Endothelial cell of umbilical vein (primary cell): ENCODE measurements around the gene PCSK9. TPM values are rescaled to one million over a fixed set of nuclear protein-coding genes. Genes with fewer than 3 reads are reported as not detected.

Experiments used
- BruUV-seq: library from RNA; stranded (reverse); fragments of 400-500 nt; replicated peaks from 2 replicates; lab custom pipeline; 2021; lab: Mats Ljungman, UMichigan
- CTCF ChIA-PET: fragments of 300-600, 350-600 bp; sonication (Branson Sonifier 250); formaldehyde crosslinking; loops from one replicate; lab custom pipeline; 2021; ENCODE audit warnings: antibody characterized with exemption, inconsistent platforms; lab: Charles Lee
- POLR2A ChIA-PET: fragments of 300-600, 350-600 bp; sonication (Branson Sonifier 250); formaldehyde crosslinking; loops from one replicate; lab custom pipeline; 2021; ENCODE audit warnings: antibody characterized with exemption, inconsistent platforms; lab: Charles Lee
- DNase-seq: peaks from one replicate; pipeline ENCODE4 v3.0.0-alpha.2; 2011; ENCODE audit warnings: low read depth, low spot score
- FAIRE-seq: peaks from 2 replicates; lab custom pipeline; 2011; peaks lifted over from hg19 to GRCh38; lab: Jason Lieb, UNC
- H2AFZ ChIP-seq: 2 replicates; pipeline ENCODE4 v1.6.0; 2012; ENCODE audit warnings: low read depth, low read length, control low read depth, inconsistent platforms
- H3K27ac ChIP-seq: 2 replicates; pipeline ENCODE4 v1.5.1; 2011; ENCODE audit warnings: low read depth, mild to moderate bottlenecking, control low read depth, low read length, moderate library complexity; ENCODE audit not compliant: insufficient read depth
- H3K27me3 ChIP-seq, 2 experiments: 2 replicates each; pipeline versions ENCODE4 v1.6.0 to v1.6.1; 2011; ENCODE audit warnings: low read length in 2 of 2, mixed read lengths in 1 of 2; ENCODE audit not compliant: control insufficient read depth in 2 of 2, insufficient read depth in 2 of 2
- H3K36me3 ChIP-seq, 2 experiments: 2 replicates in 1 of 2; 3 replicates in 1 of 2; pipeline ENCODE4 v1.5.1; 2011; ENCODE audit warnings: low read length in 2 of 2, mild to moderate bottlenecking in 1 of 2, moderate library complexity in 1 of 2; ENCODE audit not compliant: control insufficient read depth in 2 of 2, insufficient read depth in 2 of 2; ENCODE audit errors: extremely low read depth in 1 of 2
- H3K4me1 ChIP-seq: 3 replicates; pipeline ENCODE4 v1.5.1; 2011; ENCODE audit warnings: mild to moderate bottlenecking, low read length; ENCODE audit not compliant: control insufficient read depth, insufficient read depth; ENCODE audit errors: extremely low read depth
- H3K4me2 ChIP-seq: 2 replicates; pipeline ENCODE4 v1.6.1; 2011; ENCODE audit warnings: low read length, control low read depth, mixed read lengths; ENCODE audit not compliant: insufficient read depth
- H3K4me3 ChIP-seq, 3 experiments: fragments of 200-600 bp in 1 of 3; sonication (generic), shearing (Covaris generic) in 1 of 3; replicated peaks in 1 of 3; 2 replicates each; pipeline ENCODE4 v1.5.1; 2011 to 2016; ENCODE audit warnings: control low read depth in 3 of 3, low read length in 3 of 3, mild to moderate bottlenecking in 2 of 3, inconsistent platforms in 1 of 3, low read depth in 1 of 3, moderate library complexity in 1 of 3; ENCODE audit not compliant: insufficient read depth in 1 of 3
- H3K79me2 ChIP-seq: 2 replicates; pipeline ENCODE4 v1.6.0; 2012; ENCODE audit warnings: low read length, inconsistent platforms; ENCODE audit not compliant: control insufficient read depth, insufficient read depth
- H3K9ac ChIP-seq: replicated peaks from 2 replicates; pipeline ENCODE3; 2011; ENCODE audit warnings: low read length, control low read depth; ENCODE audit not compliant: insufficient read depth; ENCODE audit errors: extremely low read depth
- H3K9me1 ChIP-seq: replicated peaks from 3 replicates; pipeline ENCODE4 v1.6.0; 2011; ENCODE audit warnings: mild to moderate bottlenecking, low read length; ENCODE audit not compliant: control insufficient read depth, insufficient read depth; ENCODE audit errors: extremely low read depth
- H3K9me3 ChIP-seq: replicated peaks from 2 replicates; pipeline ENCODE4 v1.5.1; 2012; ENCODE audit warnings: low read length, inconsistent platforms; ENCODE audit not compliant: control insufficient read depth, insufficient read depth
- H4K20me1 ChIP-seq: replicated peaks from 2 replicates; pipeline ENCODE3; 2011; ENCODE audit warnings: mild to moderate bottlenecking, low read length; ENCODE audit not compliant: control insufficient read depth, insufficient read depth; ENCODE audit errors: extremely low read depth
- EZH2 ChIP-seq: IDR thresholded peaks from 2 replicates; pipeline ENCODE4 v1.6.1; 2012; ENCODE audit warnings: borderline replicate concordance, low read depth, mild to moderate bottlenecking, moderate library complexity, low read length, inconsistent platforms; ENCODE audit not compliant: severe bottlenecking
- FOS ChIP-seq: IDR thresholded peaks from 2 replicates; pipeline ENCODE4 v1.6.1; 2011; ENCODE audit warnings: mild to moderate bottlenecking, low read length, moderate library complexity, borderline replicate concordance; ENCODE audit not compliant: insufficient read depth
- GATA2 ChIP-seq: IDR thresholded peaks from 2 replicates; pipeline ENCODE4 v1.7.0; 2011; ENCODE audit warnings: low read depth, mild to moderate bottlenecking, moderate library complexity, mixed read lengths, low read length; ENCODE audit not compliant: insufficient read length, insufficient read depth
- JUN ChIP-seq: IDR thresholded peaks from 2 replicates; pipeline ENCODE4 v1.6.1; 2011; ENCODE audit warnings: borderline replicate concordance, low read depth; ENCODE audit not compliant: insufficient read length, insufficient read depth
- MYC ChIP-seq: IDR thresholded peaks from one replicate; pipeline ENCODE4 v1.6.1; 2011; ENCODE audit warnings: mild to moderate bottlenecking, low read depth, low read length
- POLR2A ChIP-seq: IDR thresholded peaks from 2 replicates; pipeline ENCODE4 v1.6.1; 2012; ENCODE audit warnings: low read depth, mild to moderate bottlenecking, control low read depth, low read length
- POLR2AphosphoS5 ChIP-seq: IDR thresholded peaks from 2 replicates; pipeline ENCODE4 v1.6.1; 2012; ENCODE audit warnings: low read depth, mild to moderate bottlenecking, control low read depth, low read length, moderate library complexity; ENCODE audit not compliant: insufficient read depth
- dilution Hi-C: fragments of 300-500 bp; cut with MboI; formaldehyde crosslinking; loops from one replicate; pipeline ENCODE4 v1.15.0; 2019; ENCODE audit warnings: low sequenced_read_pairs; ENCODE audit not compliant: extremely low pct_ligation_motif_present
- intact Hi-C: fragments of 100-400 bp; cut with micrococcal nuclease; formaldehyde crosslinking; loops from one replicate; pipeline ENCODE4 v1.10.0; 2022
- polyA plus RNA-seq, 4 experiments: library from polyadenylated mRNA; depleted of rRNA in 3 of 4; stranded (reverse) in 3 of 4; unstranded in 1 of 4; fragments of >200 nt; gene quantifications; 2 replicates each; pipeline versions ENCODE4 v1.2.1 to v1.2.3, GENCODE V29; 2011 to 2012; ENCODE audit warnings: missing spikeins in 1 of 4
- total RNA-seq: library from RNA; stranded (reverse); gene quantifications from 2 replicates; pipeline ENCODE4 v1.2.3, GENCODE V29; 2021
- TF ChIP-seq, protein P1 (sequence below): IDR thresholded peaks from 2 replicates; pipeline ENCODE4 v1.6.1; 2011; ENCODE audit not compliant: insufficient read depth, insufficient read length
- TF ChIP-seq, protein P2 (sequence below), 2 donors: IDR thresholded peaks; 1 replicate in 1 of 2; 2 replicates in 1 of 2; pipeline ENCODE4 v1.5.1; 2011; ENCODE audit warnings: low read length in 2 of 2, mild to moderate bottlenecking in 2 of 2, moderate library complexity in 2 of 2, control low read depth in 1 of 2, inconsistent platforms in 1 of 2, low read depth in 1 of 2; ENCODE audit not compliant: insufficient read depth in 1 of 2; ENCODE audit errors: extremely low read depth in 1 of 2

PCSK9 gene
- total and polyA plus RNA-seq, 2 donors (not counting 3 experiments of a cell fraction or from before 2014, with no cell fraction given) = 0.17 to 0.35 TPM

DNA sequence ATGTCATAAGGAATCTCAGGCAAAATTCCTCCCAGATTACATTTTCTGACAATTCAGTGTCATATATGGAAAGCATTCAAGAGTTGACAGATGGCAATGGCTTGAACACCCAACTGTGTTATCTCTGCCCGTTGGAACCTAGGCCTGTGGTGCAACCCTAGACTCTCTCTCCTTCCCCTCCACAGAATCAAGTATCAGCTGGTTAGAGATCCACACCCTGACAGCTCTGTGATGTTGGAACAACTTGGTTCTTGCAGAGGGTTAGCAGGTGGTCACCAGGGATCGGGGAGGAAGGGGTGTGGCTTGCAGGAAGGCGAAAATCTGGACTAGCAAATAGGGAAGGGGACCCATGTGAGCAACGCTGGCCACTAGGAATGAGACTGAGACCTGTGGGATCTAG, 26.3 kb downstream of the PCSK9 start:
- no peak overlapping the region for H3K4me3 ChIP-seq
- DNase-seq = no peak
- ChIA-PET CTCF (interaction anchor here (1.5 kb wide), 1 partner anchor 121 kb away, joined by 3 read pairs; no protein-coding TSS in a partner anchor), POLR2A (no interaction called here)
- H3K27me3 ChIP-seq = no peaks in the 10 kb centered on the region
- no peaks in the 10 kb centered on the region for H3K4me1 ChIP-seq
- no peak overlapping the region for H3K9ac ChIP-seq
- no peaks in the 10 kb centered on the region for H3K9me3 ChIP-seq
- no peak for FAIRE-seq
- H4K20me1 ChIP-seq = no peaks in the 10 kb centered on the region
- H3K27ac ChIP-seq = no peak overlapping the region
- no peaks in the 10 kb centered on the region for H3K79me2 ChIP-seq
- peaks cover 2 to 14% of the 10 kb centered on the region in 2 experiments for H3K36me3 ChIP-seq
- no peak for TF ChIP-seq GATA2
- TF ChIP-seq JUN = no peak
- TF ChIP-seq MYC = no peak
- TF ChIP-seq POLR2A = no peak
- no peak for TF ChIP-seq FOS
- TF ChIP-seq POLR2AphosphoS5 = no peak
- TF ChIP-seq, protein P1, sequence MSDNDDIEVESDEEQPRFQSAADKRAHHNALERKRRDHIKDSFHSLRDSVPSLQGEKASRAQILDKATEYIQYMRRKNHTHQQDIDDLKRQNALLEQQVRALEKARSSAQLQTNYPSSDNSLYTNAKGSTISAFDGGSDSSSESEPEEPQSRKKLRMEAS = no peak
- TF ChIP-seq, protein P2, sequence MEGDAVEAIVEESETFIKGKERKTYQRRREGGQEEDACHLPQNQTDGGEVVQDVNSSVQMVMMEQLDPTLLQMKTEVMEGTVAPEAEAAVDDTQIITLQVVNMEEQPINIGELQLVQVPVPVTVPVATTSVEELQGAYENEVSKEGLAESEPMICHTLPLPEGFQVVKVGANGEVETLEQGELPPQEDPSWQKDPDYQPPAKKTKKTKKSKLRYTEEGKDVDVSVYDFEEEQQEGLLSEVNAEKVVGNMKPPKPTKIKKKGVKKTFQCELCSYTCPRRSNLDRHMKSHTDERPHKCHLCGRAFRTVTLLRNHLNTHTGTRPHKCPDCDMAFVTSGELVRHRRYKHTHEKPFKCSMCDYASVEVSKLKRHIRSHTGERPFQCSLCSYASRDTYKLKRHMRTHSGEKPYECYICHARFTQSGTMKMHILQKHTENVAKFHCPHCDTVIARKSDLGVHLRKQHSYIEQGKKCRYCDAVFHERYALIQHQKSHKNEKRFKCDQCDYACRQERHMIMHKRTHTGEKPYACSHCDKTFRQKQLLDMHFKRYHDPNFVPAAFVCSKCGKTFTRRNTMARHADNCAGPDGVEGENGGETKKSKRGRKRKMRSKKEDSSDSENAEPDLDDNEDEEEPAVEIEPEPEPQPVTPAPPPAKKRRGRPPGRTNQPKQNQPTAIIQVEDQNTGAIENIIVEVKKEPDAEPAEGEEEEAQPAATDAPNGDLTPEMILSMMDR (IDR thresholded peaks at IDR 0.05; ENCODE audit: extremely low read depth in 1 of 2, insufficient read depth in 1 of 2, low read depth in 1 of 2, low read length in 2 of 2) = no peak
- no peak for TF ChIP-seq EZH2
- no peak overlapping the region for H2AFZ ChIP-seq
- intact Hi-C loops = no loop called here
- H3K4me2 ChIP-seq = no peak overlapping the region
- dilution Hi-C loops = no loop called here
- BruUV-seq = no TSS peak
- no peaks in the 10 kb centered on the region for H3K9me1 ChIP-seq
